Activated effector memory CD4-positive, alpha-beta T cell treated with anti-CD3 and anti-CD28 coated beads, Interleukin-2, amount 50 U/mL, for 16 hours (primary cell): ENCODE results near the gene POLR1D.

Experiments used
- DNase-seq: peaks from one replicate; pipeline ENCODE4 v3.0.0-alpha.2; 2020

The POLR1D gene

GRCh38 chr13:27641711-27642502 is 20.2 kb downstream of the POLR1D start:
- DNase-seq = no peak

- DNase-seq = no peak
Measured at GRCh38 chr13:27643334-27644132, 21.8 kb downstream of the POLR1D start.

GRCh38 chr13:27644302-27644701 is 22.6 kb downstream of the POLR1D start:
- no peak for DNase-seq

- no peak for DNase-seq
Measured at GRCh38 chr13:27650312-27650711, 28.6 kb downstream of the POLR1D start.

GRCh38 chr13:27654059-27654458 is 32.4 kb downstream of the POLR1D start:
- DNase-seq = no peak

- no peak for DNase-seq
Measured at GRCh38 chr13:27654816-27655215, 33.1 kb downstream of the POLR1D start.

GRCh38 chr13:27657724-27658123 is 36.0 kb downstream of the POLR1D start:
- no peak for DNase-seq

GRCh38 chr13:27658546-27658945 is 36.9 kb downstream of the POLR1D start:
- no peak for DNase-seq

GRCh38 chr13:27659145-27659865 is 37.6 kb downstream of the POLR1D start:
- DNase-seq = no peak

- DNase-seq = no peak
Measured at GRCh38 chr13:27660511-27660910, 38.8 kb downstream of the POLR1D start.

GRCh38 chr13:27661017-27661416 is 39.3 kb downstream of the POLR1D start:
- no peak for DNase-seq

GRCh38 chr13:27662738-27663470 is 41.2 kb downstream of the POLR1D start:
- DNase-seq = no peak

GRCh38 chr13:27663947-27664346 is 42.3 kb downstream of the POLR1D start:
- no peak for DNase-seq

GRCh38 chr13:27665333-27665732 is 43.6 kb downstream of the POLR1D start:
- no peak for DNase-seq

- no peak for DNase-seq
Measured at GRCh38 chr13:27665761-27666160, 44.1 kb downstream of the POLR1D start.

GRCh38 chr13:27666951-27667350 is 45.3 kb downstream of the POLR1D start:
- DNase-seq = no peak

- no peak for DNase-seq
Measured at GRCh38 chr13:27667946-27668345, 46.3 kb downstream of the POLR1D start.

GRCh38 chr13:27670861-27671260 is 49.2 kb downstream of the POLR1D start:
- DNase-seq = no peak

- DNase-seq = no peak
Measured at GRCh38 chr13:27672025-27672424, 50.3 kb downstream of the POLR1D start.
